AG08395 (cell line): ENCODE data around the gene WDR7.
A peak's percentile ranks its signal among the peaks of the same experiment; 100 is the strongest.

Experiments
- DNase-seq: peaks from one replicate; pipeline ENCODE4 v3.0.0; 2012; ENCODE audit warnings: mixed read lengths, low spot score

WDR7 gene

GRCh38 chr18:56804395-56804794 is 153.2 kb downstream of the WDR7 start:
- DNase-seq = no peak

GRCh38 chr18:56807901-56808300 is 156.7 kb downstream of the WDR7 start:
- no peak for DNase-seq

GRCh38 chr18:56812674-56813073 is 161.5 kb downstream of the WDR7 start:
- no peak for DNase-seq

GRCh38 chr18:56815926-56816325 is 164.8 kb downstream of the WDR7 start:
- DNase-seq = no peak

- DNase-seq = no peak
Observed at GRCh38 chr18:56823986-56824565, 172.9 kb downstream of the WDR7 start.

- DNase-seq = no peak
Observed at GRCh38 chr18:56825321-56825720, 174.2 kb downstream of the WDR7 start.

- DNase-seq = no peak
Observed at GRCh38 chr18:56825878-56826277, 174.7 kb downstream of the WDR7 start.

GRCh38 chr18:56831988-56832387 is 180.8 kb downstream of the WDR7 start:
- no peak for DNase-seq

- no peak for DNase-seq
Observed at GRCh38 chr18:56835331-56835730, 184.2 kb downstream of the WDR7 start.

GRCh38 chr18:56836173-56836572 is 185.0 kb downstream of the WDR7 start:
- no peak for DNase-seq

- no peak for DNase-seq
Observed at GRCh38 chr18:56841836-56842235, 190.7 kb downstream of the WDR7 start.

GRCh38 chr18:56843241-56843640 is 192.1 kb downstream of the WDR7 start:
- DNase-seq = no peak

GRCh38 chr18:56844556-56844955 is 193.4 kb downstream of the WDR7 start:
- no peak for DNase-seq

GRCh38 chr18:56851774-56852173 is 200.6 kb downstream of the WDR7 start:
- DNase-seq = no peak

GRCh38 chr18:56853961-56854360 is 202.8 kb downstream of the WDR7 start:
- no peak for DNase-seq

- DNase-seq = no peak
Observed at GRCh38 chr18:56861244-56861643, 210.1 kb downstream of the WDR7 start.

- DNase-seq = peak; percentile 41
Observed at GRCh38 chr18:56869189-56869777, 218.1 kb downstream of the WDR7 start.

GRCh38 chr18:56870982-56871381 is 219.8 kb downstream of the WDR7 start:
- no peak for DNase-seq

GRCh38 chr18:56872140-56872539 is 221.0 kb downstream of the WDR7 start:
- DNase-seq = no peak

GRCh38 chr18:56873441-56874140 is 222.4 kb downstream of the WDR7 start:
- no peak for DNase-seq

GRCh38 chr18:56878711-56879110 is 227.6 kb downstream of the WDR7 start:
- DNase-seq = no peak

GRCh38 chr18:56884511-56884910 is 233.4 kb downstream of the WDR7 start:
- DNase-seq = no peak

GRCh38 chr18:56888978-56889377 is 237.8 kb downstream of the WDR7 start:
- DNase-seq = no peak

- no peak for DNase-seq
Observed at GRCh38 chr18:56889621-56890020, 238.5 kb downstream of the WDR7 start.
